Muscle layer of duodenum (tissue), 2 donors: ENCODE results near the gene ME3.
A peak's percentile ranks its signal among the peaks of the same experiment; 100 is the strongest.

ENCODE experiments used
- H3K27ac ChIP-seq: one replicate; pipeline ENCODE4 v1.7.0; 2013; ENCODE audit warnings: mild to moderate bottlenecking, low read length
- H3K27me3 ChIP-seq: one replicate; pipeline ENCODE4 v1.7.0; 2013; ENCODE audit warnings: low read depth, mild to moderate bottlenecking, control low read depth, low read length
- H3K36me3 ChIP-seq, 2 donors: one replicate each; pipeline ENCODE4 v1.7.0; 2013; ENCODE audit warnings: low read length in 2 of 2, control low read depth in 1 of 2, mild to moderate bottlenecking in 1 of 2; ENCODE audit not compliant: insufficient read depth in 2 of 2, control insufficient read depth in 1 of 2
- H3K4me1 ChIP-seq, 2 donors: one replicate each; pipeline ENCODE4 v1.7.0; 2013; ENCODE audit warnings: low read length in 2 of 2, mild to moderate bottlenecking in 2 of 2, control low read depth in 1 of 2, moderate library complexity in 1 of 2; ENCODE audit not compliant: insufficient read depth in 2 of 2, control insufficient read depth in 1 of 2
- H3K4me3 ChIP-seq, 2 donors: one replicate each; pipeline ENCODE4 v1.7.0; 2013; ENCODE audit warnings: low read length in 2 of 2, low read depth in 1 of 2, mild to moderate bottlenecking in 1 of 2
- H3K9me3 ChIP-seq, 2 donors: one replicate each; pipeline ENCODE4 v1.7.0; 2013; ENCODE audit warnings: low read length in 2 of 2, control low read depth in 1 of 2, mild to moderate bottlenecking in 1 of 2; ENCODE audit not compliant: control insufficient read depth in 1 of 2
- donor health status: healthy.

Gene ME3

DNA sequence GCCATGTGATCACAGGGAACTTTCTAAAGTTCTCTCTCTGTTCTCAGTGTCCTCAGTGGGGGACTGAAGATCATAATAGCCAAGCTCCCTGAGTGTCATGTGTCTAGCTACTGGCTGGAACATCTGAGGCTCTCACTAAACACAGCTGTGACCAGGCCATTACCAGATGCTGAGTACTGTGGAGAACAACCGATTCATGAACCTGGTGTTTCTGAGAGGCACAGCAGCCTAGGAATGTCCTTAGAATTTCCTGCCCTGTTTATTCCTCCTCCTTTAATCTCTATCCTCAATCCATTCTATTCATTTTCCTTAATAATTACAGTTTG is 93.0 kb downstream of the ME3 start:
- Histone ChIP-seq H3K9me3 (no peaks in the 10 kb centered on the region), H3K27ac (no peak overlapping the region), H3K27me3 (no peaks in the 10 kb centered on the region), H3K36me3 (no peaks in the 10 kb centered on the region), H3K4me3 (no peak overlapping the region), H3K4me1 (peaks cover 10 to 29% of the 10 kb centered on the region in 2 donors)

DNA sequence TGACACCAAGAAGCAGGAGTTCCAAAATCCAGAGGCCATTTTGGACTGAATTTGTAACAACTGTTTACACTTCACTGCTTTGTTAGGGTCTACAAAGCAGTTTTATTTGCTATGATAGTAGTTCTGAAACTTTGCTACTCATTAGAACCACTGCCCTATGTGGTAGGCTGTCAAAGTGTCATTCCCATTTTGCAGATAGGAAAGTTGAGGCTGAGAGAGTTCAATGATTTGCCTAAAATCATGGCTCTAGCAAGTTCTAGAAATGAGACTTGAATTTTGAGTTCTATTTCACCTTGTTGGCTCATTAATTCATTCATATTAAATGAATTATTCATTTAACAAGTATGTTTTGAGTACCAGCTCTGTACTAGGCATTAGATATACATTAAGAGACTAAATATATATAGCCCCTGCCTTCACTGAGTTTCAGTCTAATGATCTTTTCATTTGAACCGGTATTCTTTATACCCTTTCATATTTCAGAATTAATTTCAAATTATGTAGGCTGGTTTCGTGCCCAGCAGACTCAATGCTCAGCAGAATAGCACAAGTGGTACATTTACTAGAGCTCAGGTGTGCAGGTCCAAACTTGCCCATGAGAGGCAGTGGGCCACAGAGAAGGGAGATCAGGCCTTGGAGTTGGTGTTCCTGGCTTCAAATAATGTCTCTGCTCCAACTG is 93.5 kb downstream of the ME3 start:
- Histone ChIP-seq H3K4me1 (peaks cover 10 to 29% of the 10 kb centered on the region in 2 donors), H3K27ac (peak overlapping the region; percentile 18), H3K4me3 (no peak overlapping the region)

DNA sequence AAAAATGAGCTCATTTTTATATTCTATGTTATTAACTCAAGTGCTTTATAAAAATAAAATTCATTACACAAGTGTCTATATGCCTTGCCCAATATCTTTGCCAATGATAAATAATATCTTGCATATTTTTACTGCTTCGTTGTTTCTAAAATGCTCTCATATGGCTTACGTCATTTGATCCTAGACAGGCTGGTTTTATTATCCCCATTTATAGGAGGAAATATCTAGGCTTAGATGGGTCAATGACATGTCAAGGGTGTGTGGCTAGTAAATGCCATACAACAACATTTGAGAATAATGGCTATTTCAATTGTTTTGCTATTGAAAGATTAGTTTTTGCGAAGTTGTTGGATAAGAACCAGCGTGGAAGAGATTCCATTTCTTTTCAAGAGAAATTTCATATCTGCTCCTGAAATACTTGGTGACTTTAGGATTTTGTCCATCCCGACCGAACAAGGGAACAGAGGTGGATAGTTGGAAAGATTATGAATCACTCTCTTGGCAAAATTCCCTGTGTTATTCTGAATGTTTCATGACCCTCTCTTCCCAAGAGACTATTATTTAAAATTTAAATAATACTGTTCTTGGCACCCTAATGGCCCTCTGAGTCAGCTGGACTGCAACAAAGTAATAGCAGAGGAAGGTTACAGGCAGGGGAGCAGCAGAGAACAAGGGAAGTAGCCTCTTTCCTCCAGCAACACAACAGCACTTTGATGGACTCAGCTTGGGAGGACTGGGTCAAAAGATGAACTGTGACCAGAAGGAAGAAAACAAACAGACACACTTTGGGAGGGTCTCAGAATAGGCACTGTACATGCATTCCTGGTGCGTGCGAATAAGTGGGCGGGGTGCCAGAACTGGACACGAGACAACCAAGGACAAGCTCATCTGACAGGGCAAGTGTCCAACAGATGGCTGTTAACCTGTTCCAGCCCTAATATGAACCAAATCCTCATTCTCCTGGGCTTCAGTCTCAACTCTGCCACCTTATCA is 94.5 kb downstream of the ME3 start:
- Histone ChIP-seq H3K4me3 (no peak overlapping the region), H3K27ac (peak overlapping the region; percentile 18), H3K36me3 (no peaks in the 10 kb centered on the region), H3K9me3 (no peaks in the 10 kb centered on the region), H3K27me3 (no peaks in the 10 kb centered on the region), H3K4me1 (peaks cover 10 to 29% of the 10 kb centered on the region in 2 donors)

More for the DNA sequence above, 93.5 kb downstream of the ME3 start:
- H3K27me3 ChIP-seq, result no peaks in the 10 kb centered on the region
- H3K9me3 ChIP-seq, result no peaks in the 10 kb centered on the region
- no peaks in the 10 kb centered on the region for H3K36me3 ChIP-seq

DNA sequence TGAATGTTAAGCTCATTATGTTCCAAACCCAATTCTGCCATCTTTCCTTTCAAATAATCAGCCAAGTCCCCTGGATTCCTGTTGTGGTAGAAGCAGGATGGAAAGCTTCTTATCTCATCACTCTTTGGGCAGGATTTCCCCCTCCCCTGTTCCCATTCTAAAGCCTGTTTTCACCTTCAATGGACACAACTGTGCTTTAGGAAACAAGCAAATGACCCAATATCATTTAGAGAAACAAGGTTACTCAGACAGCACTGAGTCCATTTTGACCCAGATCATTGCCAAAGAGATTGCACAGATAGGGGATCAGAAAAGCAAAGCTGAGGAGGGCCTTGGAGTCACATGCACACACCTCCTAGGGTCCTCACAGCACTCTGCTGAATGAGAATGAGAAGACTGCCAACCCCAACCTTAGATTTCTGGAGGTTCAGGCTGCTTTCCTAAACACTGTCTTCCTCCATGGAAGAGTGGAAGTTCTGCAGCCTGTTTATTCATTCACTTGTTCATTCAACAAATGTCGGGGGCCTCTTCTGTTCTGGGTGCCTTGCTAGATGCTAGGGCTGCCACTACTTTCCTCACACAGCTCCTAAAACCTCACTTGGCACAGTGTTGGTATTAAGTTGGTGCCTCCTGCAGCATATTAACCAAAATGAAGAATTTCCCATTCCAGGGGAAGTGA is 95.3 kb downstream of the ME3 start:
- Histone ChIP-seq H3K27me3 (no peaks in the 10 kb centered on the region), H3K4me3 (no peak overlapping the region), H3K9me3 (no peaks in the 10 kb centered on the region), H3K27ac (no peak overlapping the region), H3K36me3 (no peaks in the 10 kb centered on the region), H3K4me1 (peaks cover 10 to 29% of the 10 kb centered on the region in 2 donors)

DNA sequence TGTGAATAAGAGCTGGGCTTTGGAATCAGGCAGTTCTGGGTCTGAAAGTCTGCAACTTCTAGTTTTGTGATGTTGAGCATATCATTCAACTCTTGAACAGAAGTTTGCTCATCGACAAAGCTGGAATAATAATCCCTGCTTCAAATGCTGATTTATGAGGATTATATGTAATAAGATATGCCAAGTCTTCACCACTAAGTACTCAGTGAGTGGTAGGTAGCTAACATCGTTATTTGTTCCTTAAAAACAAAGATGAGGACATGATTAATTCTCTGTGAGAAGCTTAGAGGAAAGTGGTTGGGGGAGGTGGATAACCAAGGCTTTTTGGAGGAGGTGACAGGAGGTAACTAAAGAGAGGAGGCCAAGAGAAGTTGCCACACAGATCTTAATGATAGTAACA is 96.5 kb downstream of the ME3 start:
- Histone ChIP-seq H3K4me3 (no peak overlapping the region), H3K27ac (no peak overlapping the region), H3K27me3 (no peaks in the 10 kb centered on the region), H3K4me1 (peaks cover 10 to 29% of the 10 kb centered on the region in 2 donors), H3K9me3 (no peaks in the 10 kb centered on the region), H3K36me3 (no peaks in the 10 kb centered on the region)

DNA sequence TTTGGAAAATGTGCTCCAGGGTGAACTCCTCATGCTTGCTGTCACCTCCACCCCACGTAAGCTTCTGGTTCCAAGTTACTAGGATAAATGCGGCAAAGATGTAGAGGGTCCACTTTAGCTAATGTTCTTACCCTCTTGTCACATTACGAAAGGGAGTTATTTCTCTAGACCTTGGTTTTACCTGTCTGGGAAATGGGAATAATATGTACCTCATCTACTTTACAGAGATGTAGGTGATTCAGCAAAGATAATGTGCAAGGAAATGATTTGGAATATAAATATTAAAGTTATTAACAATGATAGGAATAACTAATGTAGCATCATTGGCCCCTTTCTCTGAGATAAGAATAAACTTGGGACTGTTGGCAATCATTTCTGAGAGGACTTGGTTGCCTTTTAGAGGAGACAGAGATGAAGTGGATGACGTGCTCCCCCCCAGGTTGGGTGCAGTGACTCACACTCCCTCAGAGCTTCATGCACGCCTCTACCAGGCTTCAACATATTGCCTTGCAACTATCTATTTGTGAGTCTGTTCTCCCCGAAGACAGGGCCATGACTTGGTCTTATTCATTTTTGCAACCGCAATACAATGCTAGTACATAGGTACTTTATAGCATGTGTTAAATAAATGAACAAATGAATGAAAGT is 97.1 kb downstream of the ME3 start:
- no peak overlapping the region for H3K4me3 ChIP-seq
- no peaks in the 10 kb centered on the region for H3K27me3 ChIP-seq
- no peaks in the 10 kb centered on the region for H3K36me3 ChIP-seq
- H3K27ac ChIP-seq, result no peak overlapping the region
- peaks cover 10 to 24% of the 10 kb centered on the region in 2 donors for H3K4me1 ChIP-seq
- no peaks in the 10 kb centered on the region for H3K9me3 ChIP-seq

DNA sequence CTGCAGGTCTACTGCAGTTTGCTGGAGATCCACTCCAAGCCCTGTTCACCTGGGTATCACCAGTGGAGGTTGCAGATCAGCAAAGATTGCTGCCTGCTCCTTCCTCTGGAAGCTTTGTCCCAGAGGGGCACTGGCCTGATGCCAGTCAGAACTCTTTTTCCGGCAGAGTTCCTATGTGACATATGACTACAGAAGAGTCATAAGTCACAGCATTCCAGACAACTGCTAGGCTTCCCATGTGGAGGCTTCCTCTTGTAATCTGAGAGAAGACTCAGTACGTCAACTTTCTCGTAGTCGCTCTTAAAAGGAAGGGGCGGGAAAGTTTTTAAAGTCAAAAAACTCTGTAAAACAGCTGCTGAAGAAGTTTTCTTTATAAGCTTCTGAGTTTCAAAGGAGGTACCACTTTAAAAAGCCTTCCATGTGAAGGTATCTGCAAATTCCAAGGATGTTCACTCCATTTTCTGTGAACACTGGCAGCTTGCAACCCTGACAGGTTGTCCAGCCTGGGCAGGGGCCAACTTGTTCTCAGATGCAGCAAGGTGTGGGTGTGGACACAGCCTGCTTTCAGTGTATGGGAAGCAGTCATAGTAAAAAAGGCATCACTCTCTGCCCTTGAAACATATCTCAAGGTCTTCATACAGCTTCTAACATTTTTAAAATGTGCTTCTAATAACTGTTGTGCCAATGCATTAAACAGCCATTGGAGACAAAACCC is 97.8 kb downstream of the ME3 start:
- H3K36me3 ChIP-seq, result no peaks in the 10 kb centered on the region
- H3K4me3 ChIP-seq, result no peak overlapping the region
- H3K9me3 ChIP-seq, result no peaks in the 10 kb centered on the region
- H3K27me3 ChIP-seq, result no peaks in the 10 kb centered on the region
- no peak overlapping the region for H3K27ac ChIP-seq
- peaks cover 10 to 21% of the 10 kb centered on the region in 2 donors for H3K4me1 ChIP-seq

DNA sequence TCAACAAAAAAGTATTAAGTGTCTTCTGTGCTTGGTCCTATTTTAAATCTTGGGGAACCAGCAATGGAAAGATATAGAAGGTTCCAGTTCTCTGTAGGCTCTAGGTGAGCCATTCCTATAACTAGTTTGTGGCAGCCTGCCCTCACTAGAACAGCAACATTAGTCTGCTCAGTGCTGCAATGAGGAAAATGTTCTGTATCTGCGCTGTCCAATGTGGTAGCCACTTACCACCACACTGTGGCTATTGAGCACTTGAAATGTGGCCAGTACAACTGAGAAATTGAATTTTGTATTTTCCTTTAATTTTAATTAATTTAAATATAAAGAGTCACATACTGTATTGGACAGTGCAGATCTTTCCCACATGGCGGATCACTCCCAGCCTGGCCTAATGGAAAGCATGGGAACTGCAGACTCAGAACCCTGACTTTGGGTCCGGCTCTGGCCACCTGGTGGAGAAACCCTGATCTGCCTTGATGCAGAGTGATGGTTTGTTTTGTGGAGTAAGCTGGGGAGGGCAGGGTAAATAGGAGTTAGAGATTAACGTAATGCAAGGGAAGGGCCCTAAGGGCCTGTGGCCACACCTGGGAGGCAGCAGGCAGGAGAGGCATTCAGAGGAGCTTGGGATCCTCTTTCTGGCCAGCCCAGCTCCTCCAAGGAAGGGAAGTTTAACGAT is 101.0 kb downstream of the ME3 start:
- Histone ChIP-seq H3K27me3 (no peaks in the 10 kb centered on the region), H3K4me1 (no peaks in the 10 kb centered on the region), H3K4me3 (no peak overlapping the region), H3K9me3 (no peaks in the 10 kb centered on the region), H3K36me3 (no peaks in the 10 kb centered on the region), H3K27ac (no peak overlapping the region)

DNA sequence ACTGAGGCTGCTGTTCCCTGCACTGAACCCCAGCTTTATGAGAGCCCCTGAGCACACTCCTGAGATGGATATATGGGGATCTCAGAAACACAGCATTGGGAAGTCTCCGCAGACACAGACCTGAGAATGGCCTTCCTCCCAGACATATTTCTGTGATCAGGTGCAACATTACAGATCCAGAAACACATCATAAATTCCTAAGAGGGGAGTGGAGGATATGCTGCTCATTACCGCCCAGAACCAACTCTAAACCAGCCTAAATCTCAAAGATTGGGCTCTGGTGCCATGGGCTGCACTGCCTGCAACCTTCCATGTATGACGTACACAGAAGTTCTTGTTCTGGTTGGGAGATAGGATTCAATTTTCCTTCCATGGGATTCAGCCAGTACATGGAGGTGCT is 102.0 kb downstream of the ME3 start:
- H3K4me3 ChIP-seq, result no peak overlapping the region
- H3K27ac ChIP-seq, result no peak overlapping the region
- no peaks in the 10 kb centered on the region for H3K27me3 ChIP-seq
- H3K36me3 ChIP-seq, result no peaks in the 10 kb centered on the region
- H3K4me1 ChIP-seq, result peaks cover 0 to 4% of the 10 kb centered on the region in 2 donors
- H3K9me3 ChIP-seq, result no peaks in the 10 kb centered on the region

DNA sequence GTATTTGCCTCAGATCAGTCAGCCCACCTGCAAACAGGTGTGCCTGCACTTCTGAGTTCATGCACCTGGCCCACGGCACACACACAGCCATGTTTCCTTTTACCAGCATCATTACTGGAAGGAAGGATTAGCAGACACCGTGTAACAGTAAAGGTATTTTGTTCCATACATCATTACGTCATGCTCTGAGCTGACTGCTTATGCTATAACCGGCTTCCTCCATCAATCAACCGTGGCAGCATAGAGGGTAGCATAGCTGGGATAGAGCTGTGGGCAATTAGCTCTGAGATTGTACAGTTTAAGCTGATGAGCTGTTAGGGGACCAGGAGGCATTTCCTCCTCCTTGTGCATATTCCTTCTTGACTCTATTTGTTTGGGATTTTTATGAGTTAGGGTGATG is 102.4 kb downstream of the ME3 start:
- Histone ChIP-seq H3K36me3 (no peaks in the 10 kb centered on the region), H3K27me3 (no peaks in the 10 kb centered on the region), H3K4me3 (no peak overlapping the region), H3K27ac (no peak overlapping the region), H3K4me1 (peaks cover 0 to 4% of the 10 kb centered on the region in 2 donors), H3K9me3 (no peaks in the 10 kb centered on the region)
